Activated naive CD8-positive, alpha-beta T cell treated with anti-CD3 and anti-CD28 coated beads for 36 hours (primary cell): ENCODE results near the gene PRADC1. TPM values are rescaled to one million over a fixed set of nuclear protein-coding genes. Genes with fewer than 3 reads are reported as not detected.
A peak's percentile ranks its signal among the peaks of the same experiment; 100 is the strongest.
"Not testable (repeated sequence)": the region's sequence is repeated elsewhere in the genome, so short reads cannot be mapped to it uniquely, and the experiment has no call there.

Experiments used
- DNase-seq: peaks from one replicate; pipeline ENCODE4 v3.0.0; 2021
- H3K27ac Mint-ChIP-seq: one replicate; pipeline ENCODE4 v1.8.0; 2022; ENCODE audit warnings: mild to moderate bottlenecking, moderate library complexity, mixed read lengths
- H3K27me3 Mint-ChIP-seq: one replicate; pipeline ENCODE4 v1.8.0; 2022; ENCODE audit warnings: mild to moderate bottlenecking, mixed read lengths
- H3K36me3 Mint-ChIP-seq: one replicate; pipeline ENCODE4 v1.8.0; 2021; ENCODE audit warnings: mild to moderate bottlenecking, mixed read lengths
- H3K4me1 Mint-ChIP-seq: one replicate; pipeline ENCODE4 v1.8.0; 2021; ENCODE audit warnings: mixed read lengths
- H3K4me3 Mint-ChIP-seq: one replicate; pipeline ENCODE4 v1.8.0; 2022; ENCODE audit warnings: mild to moderate bottlenecking, moderate library complexity, mixed read lengths
- H3K9me3 Mint-ChIP-seq: one replicate; pipeline ENCODE4 v1.8.0; 2022; ENCODE audit warnings: mixed read lengths
- total RNA-seq, 2 experiments: library from RNA; stranded (reverse); gene quantifications; one replicate each; pipeline ENCODE4 v1.2.3, GENCODE V29; 2021

The PRADC1 gene
- total RNA-seq, 2 experiments from 2014 or later: 19.6 to 20.9 TPM

DNA sequence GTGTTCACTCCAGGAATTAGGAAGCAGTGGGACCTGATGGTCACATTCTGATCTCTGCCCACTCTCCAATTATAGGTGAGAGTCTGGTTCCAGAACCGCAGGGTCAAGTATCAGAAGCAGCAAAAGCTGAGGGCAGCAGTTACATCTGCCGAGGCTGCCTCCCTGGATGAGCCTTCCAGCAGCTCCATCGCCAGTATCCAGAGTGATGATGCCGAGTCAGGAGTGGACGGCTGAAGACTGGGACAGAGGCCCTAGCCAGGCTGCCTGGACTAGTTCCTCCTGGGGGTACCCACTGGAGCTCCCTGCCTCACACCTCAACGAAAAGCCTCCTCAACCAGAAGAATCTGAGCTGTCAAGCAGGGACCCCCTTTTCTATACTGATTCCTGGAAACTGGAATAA, 22.3 kb downstream of the PRADC1 start:
- peaks cover 3% of the 10 kb centered on the region for H3K36me3 Mint-ChIP-seq
- no peak overlapping the region for H3K27ac Mint-ChIP-seq
- no peaks in the 10 kb centered on the region for H3K9me3 Mint-ChIP-seq
- H3K4me3 Mint-ChIP-seq: no peak overlapping the region
- H3K27me3 Mint-ChIP-seq: peaks cover 11% of the 10 kb centered on the region
- no peak for DNase-seq
- H3K4me1 Mint-ChIP-seq: peaks cover 20% of the 10 kb centered on the region

DNA sequence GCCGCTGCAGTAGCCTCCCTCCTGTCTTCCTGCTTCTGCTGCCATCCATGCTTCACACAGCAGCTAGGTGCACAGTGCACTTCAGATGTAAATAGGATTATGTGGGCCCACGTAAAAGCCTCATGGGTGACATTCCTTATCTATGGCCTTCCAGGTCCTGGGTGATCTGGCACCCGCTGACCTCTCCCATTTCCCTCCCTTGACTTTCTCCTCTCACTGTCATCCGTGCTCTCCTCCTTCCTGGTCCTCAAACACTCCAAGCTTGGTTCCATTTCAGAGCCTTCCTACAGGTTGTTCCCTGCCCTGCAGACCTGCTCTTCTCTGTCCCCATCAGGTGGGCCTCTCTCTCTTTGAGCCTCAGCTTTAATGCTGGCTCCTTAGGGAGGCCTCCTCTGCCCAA, 23.0 kb downstream of the PRADC1 start:
- Mint-ChIP-seq H3K27me3 (peaks cover 15% of the 10 kb centered on the region), H3K9me3 (no peaks in the 10 kb centered on the region), H3K4me3 (no peak overlapping the region), H3K4me1 (peaks cover 14% of the 10 kb centered on the region), H3K27ac (no peak overlapping the region), H3K36me3 (peaks cover 3% of the 10 kb centered on the region)
- no peak for DNase-seq

DNA sequence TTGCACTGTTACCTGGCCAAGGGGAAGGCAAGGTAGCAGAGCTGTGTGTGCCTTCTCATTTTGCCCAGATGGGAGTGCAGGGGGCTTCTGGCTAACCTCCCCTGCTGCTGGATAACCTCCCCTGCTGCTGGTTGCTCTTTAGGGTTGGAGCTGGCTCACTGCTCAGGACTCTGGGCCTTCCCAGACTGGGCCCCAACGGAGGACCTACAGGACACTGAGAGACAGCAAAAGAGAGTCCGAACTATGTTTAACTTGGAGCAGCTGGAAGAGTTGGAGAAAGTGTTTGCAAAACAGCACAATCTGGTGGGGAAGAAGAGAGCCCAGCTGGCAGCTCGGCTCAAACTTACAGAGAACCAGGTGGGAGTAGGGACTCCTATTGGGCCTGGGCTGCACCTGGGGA, 24.8 kb downstream of the PRADC1 start:
- Mint-ChIP-seq H3K4me1 (peaks cover 4% of the 10 kb centered on the region), H3K36me3 (no peaks in the 10 kb centered on the region), H3K27me3 (peaks cover 31% of the 10 kb centered on the region), H3K27ac (no peak overlapping the region), H3K9me3 (no peaks in the 10 kb centered on the region), H3K4me3 (no peak overlapping the region)
- DNase-seq: no peak

DNA sequence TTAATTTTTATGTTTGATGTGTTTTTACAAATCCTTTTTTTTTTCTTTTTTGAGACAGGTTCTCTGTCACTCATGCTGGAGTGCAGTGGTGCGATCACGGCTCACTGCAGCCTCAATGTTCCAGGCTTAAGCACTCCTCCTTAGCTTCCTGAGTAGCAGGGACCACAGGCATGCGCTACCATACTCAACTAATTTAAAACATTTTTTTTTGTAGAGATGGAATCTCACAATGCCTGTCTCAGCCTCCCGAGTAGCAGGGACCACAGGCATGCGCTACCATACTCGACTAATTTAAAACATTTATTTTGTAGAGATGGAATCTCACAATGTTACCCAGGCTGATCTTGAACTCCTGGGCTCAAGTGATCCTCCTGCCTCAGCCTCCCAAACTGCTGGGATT, 27.4 kb downstream of the PRADC1 start:
- Mint-ChIP-seq H3K4me1 (peaks cover 3% of the 10 kb centered on the region), H3K36me3 (no peaks in the 10 kb centered on the region), H3K9me3 (no peaks in the 10 kb centered on the region), H3K4me3 (no peak overlapping the region), H3K27ac (no peak overlapping the region), H3K27me3 (peaks cover 53% of the 10 kb centered on the region)
- DNase-seq: no peak

DNA sequence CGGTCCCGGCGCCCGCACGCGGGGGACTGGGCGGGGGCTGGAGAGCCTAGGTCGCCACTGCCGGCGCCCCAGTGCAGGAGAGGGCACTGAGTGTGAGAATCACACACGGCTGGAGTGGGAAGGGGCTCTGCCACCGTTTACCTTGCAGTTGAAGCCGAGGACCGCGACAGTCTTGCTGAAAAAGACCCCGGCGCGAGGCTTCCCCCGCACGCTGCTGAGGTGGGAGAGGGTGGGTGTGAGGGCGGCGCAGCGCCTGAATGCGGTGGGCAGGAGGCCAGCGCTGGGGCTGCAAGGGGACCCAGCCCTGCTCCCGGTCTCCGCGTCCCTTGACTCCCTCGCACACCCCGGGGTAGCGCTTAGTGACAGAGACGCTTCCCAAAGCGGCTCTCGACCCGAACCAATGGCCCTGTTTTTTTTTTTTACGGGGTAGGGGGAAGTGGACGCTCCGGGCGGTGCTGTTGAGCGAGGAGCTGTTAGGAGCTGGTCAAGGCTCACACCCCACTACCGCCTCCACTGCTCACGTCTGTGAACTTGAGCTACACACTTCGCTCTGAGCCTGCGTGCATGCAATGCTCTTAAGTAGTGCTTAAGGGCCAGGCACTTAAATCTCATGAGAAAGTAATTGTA, 29.9 kb downstream of the PRADC1 start:
- Mint-ChIP-seq H3K4me3 (peak overlapping the region; percentile 29), H3K27me3 (peaks cover 72% of the 10 kb centered on the region), H3K4me1 (peaks cover 4% of the 10 kb centered on the region), H3K36me3 (no peaks in the 10 kb centered on the region), H3K9me3 (no peaks in the 10 kb centered on the region), H3K27ac (no peak overlapping the region)
- DNase-seq: no peak

DNA sequence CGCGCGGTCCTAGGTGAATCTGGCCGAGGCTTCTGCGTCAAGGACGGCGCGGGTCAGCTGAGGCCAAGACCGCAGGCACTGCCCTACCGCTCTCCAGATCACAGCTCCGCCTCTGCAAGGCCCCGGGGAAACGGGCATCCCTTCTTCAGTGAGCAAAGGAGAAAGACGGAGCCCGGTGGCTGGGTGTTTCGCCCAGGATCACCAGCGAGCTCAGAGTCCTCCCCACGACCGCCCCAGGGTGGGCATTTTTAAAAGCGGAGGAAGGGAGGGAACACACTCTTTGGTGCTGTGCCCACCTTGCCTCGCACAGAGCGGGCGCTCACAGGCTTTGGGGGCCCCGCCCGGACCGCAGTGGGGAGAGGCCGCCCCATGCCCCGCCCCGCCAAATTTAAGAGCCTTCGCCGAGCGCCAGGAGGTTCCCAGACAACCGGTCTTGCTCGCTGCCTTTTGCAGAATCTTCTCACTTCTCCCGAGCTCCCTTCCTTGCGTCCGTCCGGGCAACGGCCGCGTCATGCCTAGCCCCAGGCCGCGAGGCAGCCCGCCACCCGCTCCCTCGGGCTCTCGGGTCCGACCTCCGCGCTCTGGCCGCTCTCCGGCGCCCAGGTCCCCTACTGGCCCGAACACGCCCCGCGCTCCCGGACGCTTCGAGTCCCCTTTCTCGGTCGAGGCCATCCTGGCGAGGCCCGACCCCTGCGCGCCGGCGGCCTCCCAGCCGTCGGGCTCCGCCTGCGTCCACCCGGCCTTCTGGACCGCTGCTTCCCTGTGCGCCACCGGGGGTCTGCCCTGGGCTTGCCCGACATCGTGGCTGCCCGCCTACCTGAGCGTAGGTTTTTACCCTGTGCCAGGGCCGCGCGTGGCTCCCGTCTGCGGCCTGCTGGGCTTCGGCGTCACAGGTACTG, 30.6 kb downstream of the PRADC1 start, which contains the start of gene NOTO:
NOTO (plus strand) TSS at position 419 of the 899 bp plus-strand sequence; CDS start at position 512, 93 bp downstream.
- H3K27ac Mint-ChIP-seq: no peak within 1 kb of the TSS
- peaks cover 4% of the 10 kb centered on the region for H3K4me1 Mint-ChIP-seq
- H3K9me3 Mint-ChIP-seq: no peaks in the 10 kb centered on the region
- peaks cover 71% of the 10 kb centered on the region for H3K27me3 Mint-ChIP-seq
- no peak for DNase-seq
- H3K4me3 Mint-ChIP-seq: peak within 1 kb of the TSS; percentile 29
- no peaks in the 10 kb centered on the region for H3K36me3 Mint-ChIP-seq

DNA sequence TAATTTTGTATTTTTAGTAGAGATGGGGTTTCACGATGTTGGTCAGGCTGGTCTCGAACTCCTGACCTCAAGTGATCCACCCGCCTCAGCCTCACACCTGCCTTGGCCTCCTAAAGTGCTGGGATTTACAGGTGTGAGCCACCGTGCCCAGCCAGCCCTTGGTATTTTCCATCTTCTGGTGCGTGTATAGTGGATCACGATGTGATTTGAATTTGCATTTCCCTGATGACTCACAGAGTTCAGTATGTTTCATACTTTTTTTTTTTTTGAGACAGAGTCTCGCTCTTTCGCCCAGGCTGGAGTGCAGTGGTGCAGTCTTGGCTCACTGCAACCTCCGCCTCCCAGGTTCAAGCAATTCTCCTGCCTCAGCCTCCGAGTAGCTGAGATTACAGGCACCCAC, 32.8 kb downstream of the PRADC1 start:
- DNase-seq, H3K4me1 Mint-ChIP-seq, H3K9me3 Mint-ChIP-seq, H3K27ac Mint-ChIP-seq, H3K4me3 Mint-ChIP-seq, H3K36me3 Mint-ChIP-seq: not testable (repeated sequence)
- peaks cover 69% of the 10 kb centered on the region for H3K27me3 Mint-ChIP-seq

DNA sequence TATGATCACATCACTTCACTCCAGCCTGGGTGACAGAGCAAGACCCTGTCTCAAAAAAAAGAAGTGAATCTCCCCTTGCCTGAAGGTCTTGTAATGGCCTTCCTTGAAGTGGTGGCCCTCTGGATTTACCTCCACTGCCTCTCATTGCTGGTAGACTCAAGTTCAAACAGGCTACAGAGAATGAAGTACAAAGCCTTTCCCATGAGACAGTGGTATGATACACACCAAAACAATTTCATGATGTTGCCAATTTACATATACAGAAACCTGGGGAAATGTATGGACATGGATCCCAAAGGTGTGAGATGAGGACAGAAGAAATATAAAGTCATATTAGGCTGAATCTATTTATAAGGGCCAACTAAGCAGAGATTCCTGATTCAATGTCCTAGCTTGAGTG, 35.5 kb downstream of the PRADC1 start:
- Mint-ChIP-seq H3K9me3 (no peaks in the 10 kb centered on the region), H3K27ac (no peak overlapping the region), H3K4me3 (no peak overlapping the region), H3K36me3 (no peaks in the 10 kb centered on the region), H3K27me3 (peaks cover 45% of the 10 kb centered on the region), H3K4me1 (peaks cover 2% of the 10 kb centered on the region)
- no peak for DNase-seq

DNA sequence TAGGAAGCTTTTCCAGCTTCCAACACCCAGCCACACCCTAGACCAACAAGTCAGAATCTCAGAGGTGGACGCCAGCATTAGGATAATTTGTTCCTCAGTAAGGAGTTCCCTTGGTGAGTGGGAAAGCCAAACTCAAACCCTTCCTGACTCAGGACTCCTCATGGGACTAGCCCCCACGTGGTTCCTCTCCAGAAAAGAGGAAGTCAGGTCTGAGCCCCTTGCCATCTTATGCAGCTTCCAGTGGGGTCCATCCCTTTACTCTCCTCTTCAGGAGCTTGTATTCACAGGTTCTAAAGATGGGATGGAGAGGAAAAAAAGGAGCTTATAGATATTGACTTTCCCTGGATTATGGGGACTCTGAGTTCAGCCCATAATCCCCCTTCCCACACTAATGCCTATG, 45.5 kb downstream of the PRADC1 start:
- Mint-ChIP-seq H3K4me3 (no peak overlapping the region), H3K4me1 (no peaks in the 10 kb centered on the region), H3K27me3 (peaks cover 12% of the 10 kb centered on the region), H3K27ac (no peak overlapping the region), H3K9me3 (peaks cover 8% of the 10 kb centered on the region), H3K36me3 (no peaks in the 10 kb centered on the region)
- no peak for DNase-seq

DNA sequence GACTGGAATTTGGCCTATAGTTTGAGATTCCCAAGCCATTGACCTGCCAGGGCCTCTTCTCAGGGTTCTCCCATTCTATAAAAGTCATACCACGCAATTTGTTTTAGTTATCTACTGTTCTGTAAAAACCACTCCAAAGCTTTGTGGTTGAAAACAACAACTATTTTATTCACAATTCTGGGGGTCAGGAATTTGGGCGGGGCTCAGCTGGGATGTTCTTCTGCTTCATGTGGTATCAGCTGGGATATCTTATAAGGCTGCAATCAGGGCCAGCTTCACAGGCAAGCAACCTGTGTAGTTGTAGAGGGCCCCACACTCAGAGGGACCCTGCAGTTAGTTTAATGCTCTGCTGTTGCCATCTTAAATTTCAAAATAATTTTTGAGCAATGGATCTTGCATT, 47.1 kb downstream of the PRADC1 start:
- Mint-ChIP-seq H3K27me3 (peaks cover 21% of the 10 kb centered on the region), H3K4me3 (no peak overlapping the region), H3K36me3 (no peaks in the 10 kb centered on the region), H3K27ac (no peak overlapping the region), H3K4me1 (no peaks in the 10 kb centered on the region), H3K9me3 (peaks cover 8% of the 10 kb centered on the region)
- DNase-seq: no peak

Other genes starting within 250 kb of the PRADC1 start
- gene SFXN5, start 161.5 kb downstream of the PRADC1 start, total RNA-seq: 10 to 100 TPM in 1 of 2 experiments, 1 to 10 TPM in 1; 8.3 to 10.8 TPM
- gene RAB11FIP5, start 120.3 kb downstream of the PRADC1 start, total RNA-seq: 1 to 10 TPM; 4.0 to 4.3 TPM
- not detected for gene NOTO, start 30.7 kb downstream of the PRADC1 start, total RNA-seq
- 10 to 100 TPM; 42.4 to 44.1 TPM for gene SMYD5, start 19.0 kb downstream of the PRADC1 start, total RNA-seq
- gene CCT7, start 1.1 kb upstream of the PRADC1 start, total RNA-seq: 100 to 1,000 TPM; 719 to 732 TPM
- 10 to 100 TPM; 45.7 to 45.8 TPM for gene FBXO41, start 51.2 kb upstream of the PRADC1 start, total RNA-seq
- under 1 TPM; 0.41 to 0.44 TPM for gene EGR4, start 60.3 kb upstream of the PRADC1 start, total RNA-seq
- gene ALMS1, start 152.6 kb upstream of the PRADC1 start, total RNA-seq: 10 to 100 TPM; 18.3 to 23.5 TPM